IPS-18a (cell line): Measurements from ENCODE around the gene LUZP4.
"Not testable (repeated sequence)": the region's sequence is repeated elsewhere in the genome, so short reads cannot be mapped to it uniquely, and the experiment has no call there.

Source experiments
- H3K27ac ChIP-seq: one replicate; pipeline ENCODE4 v1.5.1; 2013; ENCODE audit warnings: low read length
- H3K27me3 ChIP-seq: one replicate; pipeline ENCODE4 v1.6.1; 2013; ENCODE audit warnings: mild to moderate bottlenecking, low read length; ENCODE audit not compliant: control insufficient read depth, insufficient read depth
- H3K36me3 ChIP-seq: one replicate; pipeline ENCODE4 v1.6.1; 2013; ENCODE audit warnings: low read depth, low read length; ENCODE audit not compliant: control insufficient read depth
- H3K4me1 ChIP-seq: one replicate; pipeline ENCODE4 v1.6.1; 2013; ENCODE audit warnings: low read depth, low read length; ENCODE audit not compliant: control insufficient read depth
- H3K4me3 ChIP-seq: one replicate; pipeline ENCODE4 v1.5.1; 2013; ENCODE audit warnings: low read length
- H3K9ac ChIP-seq: one replicate; pipeline ENCODE4 v1.6.1; 2013; ENCODE audit warnings: mild to moderate bottlenecking, low read length, moderate library complexity
- H3K9me3 ChIP-seq: one replicate; pipeline ENCODE4 v1.6.1; 2013; ENCODE audit warnings: low read depth, low read length; ENCODE audit not compliant: control insufficient read depth

LUZP4 gene

GRCh38 chrX:115339441-115340025 is 50.0 kb downstream of the LUZP4 start:
- Histone ChIP-seq H3K36me3 (no peaks in the 10 kb centered on the region), H3K4me3 (no peak overlapping the region), H3K27ac (no peak overlapping the region), H3K27me3 (no peaks in the 10 kb centered on the region), H3K9ac (no peak overlapping the region), H3K4me1 (peaks cover 1% of the 10 kb centered on the region), H3K9me3 (no peaks in the 10 kb centered on the region)

GRCh38 chrX:115341421-115341820 is 51.9 kb downstream of the LUZP4 start:
- Histone ChIP-seq H3K27me3 (no peaks in the 10 kb centered on the region), H3K27ac (no peak overlapping the region), H3K9ac (no peak overlapping the region), H3K4me3 (no peak overlapping the region), H3K36me3 (no peaks in the 10 kb centered on the region), H3K9me3 (no peaks in the 10 kb centered on the region), H3K4me1 (peaks cover 17% of the 10 kb centered on the region)

GRCh38 chrX:115344885-115345614 is 55.5 kb downstream of the LUZP4 start:
- H3K9ac ChIP-seq = no peak overlapping the region
- H3K27me3 ChIP-seq = no peaks in the 10 kb centered on the region
- H3K4me3 ChIP-seq = no peak overlapping the region
- no peak overlapping the region for H3K27ac ChIP-seq
- H3K4me1 ChIP-seq = peaks cover 17% of the 10 kb centered on the region
- H3K9me3 ChIP-seq = peaks cover 4% of the 10 kb centered on the region
- H3K36me3 ChIP-seq = no peaks in the 10 kb centered on the region

GRCh38 chrX:115345615-115346014 is 56.1 kb downstream of the LUZP4 start:
- H3K4me3 ChIP-seq = no peak overlapping the region
- H3K36me3 ChIP-seq = no peaks in the 10 kb centered on the region
- H3K27ac ChIP-seq = no peak overlapping the region
- peaks cover 17% of the 10 kb centered on the region for H3K4me1 ChIP-seq
- no peaks in the 10 kb centered on the region for H3K27me3 ChIP-seq
- peaks cover 4% of the 10 kb centered on the region for H3K9me3 ChIP-seq
- H3K9ac ChIP-seq = no peak overlapping the region

GRCh38 chrX:115346738-115347137 is 57.2 kb downstream of the LUZP4 start:
- not testable (repeated sequence) for H3K9ac ChIP-seq, H3K4me3 ChIP-seq, H3K27me3 ChIP-seq, H3K27ac ChIP-seq, H3K9me3 ChIP-seq, H3K36me3 ChIP-seq
- peaks cover 17% of the 10 kb centered on the region for H3K4me1 ChIP-seq

GRCh38 chrX:115348446-115349225 is 59.1 kb downstream of the LUZP4 start:
- no peak overlapping the region for H3K4me3 ChIP-seq
- peaks cover 17% of the 10 kb centered on the region for H3K4me1 ChIP-seq
- no peak overlapping the region for H3K9ac ChIP-seq
- no peaks in the 10 kb centered on the region for H3K36me3 ChIP-seq
- H3K27ac ChIP-seq = no peak overlapping the region
- peaks cover 4% of the 10 kb centered on the region for H3K9me3 ChIP-seq
- no peaks in the 10 kb centered on the region for H3K27me3 ChIP-seq

GRCh38 chrX:115350711-115351381 is 61.3 kb downstream of the LUZP4 start:
- no peak overlapping the region for H3K27ac ChIP-seq
- no peak overlapping the region for H3K4me3 ChIP-seq
- H3K27me3 ChIP-seq = peaks cover 10% of the 10 kb centered on the region
- peaks cover 3% of the 10 kb centered on the region for H3K4me1 ChIP-seq
- H3K36me3 ChIP-seq = no peaks in the 10 kb centered on the region
- H3K9ac ChIP-seq = no peak overlapping the region
- H3K9me3 ChIP-seq = peaks cover 4% of the 10 kb centered on the region

- Histone ChIP-seq H3K9ac (no peak overlapping the region), H3K4me1 (no peaks in the 10 kb centered on the region), H3K27ac (no peak overlapping the region), H3K27me3 (peaks cover 37% of the 10 kb centered on the region), H3K36me3 (no peaks in the 10 kb centered on the region), H3K4me3 (no peak overlapping the region), H3K9me3 (no peaks in the 10 kb centered on the region)
Observed at GRCh38 chrX:115356369-115356768, 66.9 kb downstream of the LUZP4 start.
